HG03521 (cell line): ENCODE results near the gene ADAMTSL3.
"Not testable (repeated sequence)": the region's sequence is repeated elsewhere in the genome, so short reads cannot be mapped to it uniquely, and the experiment has no call there.

Experiments used
- ATAC-seq: cut with Tn5 transposase; IDR thresholded peaks from one replicate; pipeline ENCODE4 v1.9.1; 2021; ENCODE audit warnings: mild to moderate bottlenecking, moderate library complexity; ENCODE audit not compliant: unreplicated experiment

ADAMTSL3 gene

GRCh38 chr15:84078038-84078437 lies 424.1 kb downstream of the ADAMTSL3 start:
- ATAC-seq: not testable (repeated sequence)

GRCh38 chr15:84079325-84079884 lies 425.5 kb downstream of the ADAMTSL3 start:
- ATAC-seq: not testable (repeated sequence)

GRCh38 chr15:84079885-84080777 lies 426.2 kb downstream of the ADAMTSL3 start:
- peak; percentile 97 for ATAC-seq

- not testable (repeated sequence) for ATAC-seq
Observed at GRCh38 chr15:84080778-84081084, 426.8 kb downstream of the ADAMTSL3 start.

- ATAC-seq: no peak
Observed at GRCh38 chr15:84081391-84082168, 427.7 kb downstream of the ADAMTSL3 start.

GRCh38 chr15:84082739-84083138 lies 428.8 kb downstream of the ADAMTSL3 start:
- ATAC-seq: no peak

GRCh38 chr15:84086071-84086470 lies 432.1 kb downstream of the ADAMTSL3 start:
- not testable (repeated sequence) for ATAC-seq
